Effector memory CD4-positive, alpha-beta T cell (primary cell): Measurements from ENCODE around the gene MON2.

ENCODE experiments used
- DNase-seq, 3 donors: peaks; one replicate each; pipeline ENCODE4 v3.0.0-alpha.2; 2020
- H3K27ac ChIP-seq: 2 replicates; pipeline ENCODE4 v1.7.0; 2013; ENCODE audit warnings: mild to moderate bottlenecking, low read length, moderate library complexity; ENCODE audit not compliant: insufficient read depth, poor library complexity, severe bottlenecking
- H3K27me3 ChIP-seq: replicated peaks from 2 replicates; pipeline ENCODE4 v1.7.0; 2013; ENCODE audit warnings: mild to moderate bottlenecking, low read length; ENCODE audit not compliant: insufficient read depth, control insufficient read depth, poor library complexity, severe bottlenecking
- H3K36me3 ChIP-seq: 2 replicates; pipeline ENCODE4 v1.7.0; 2013; ENCODE audit warnings: mild to moderate bottlenecking, low read length, moderate library complexity; ENCODE audit not compliant: control insufficient read depth, insufficient read depth
- H3K4me1 ChIP-seq: 2 replicates; pipeline ENCODE4 v1.7.0; 2013; ENCODE audit warnings: low read length, mild to moderate bottlenecking; ENCODE audit not compliant: control insufficient read depth, insufficient read depth, poor library complexity, severe bottlenecking
- H3K4me3 ChIP-seq: 2 replicates; pipeline ENCODE4 v1.7.0; 2013; ENCODE audit warnings: low read length, low read depth, mild to moderate bottlenecking; ENCODE audit not compliant: insufficient read depth, poor library complexity, severe bottlenecking
- H3K9me3 ChIP-seq: 2 replicates; pipeline ENCODE4 v1.7.0; 2013; ENCODE audit warnings: mild to moderate bottlenecking, low read length, moderate library complexity; ENCODE audit not compliant: control insufficient read depth

MON2 gene

DNA sequence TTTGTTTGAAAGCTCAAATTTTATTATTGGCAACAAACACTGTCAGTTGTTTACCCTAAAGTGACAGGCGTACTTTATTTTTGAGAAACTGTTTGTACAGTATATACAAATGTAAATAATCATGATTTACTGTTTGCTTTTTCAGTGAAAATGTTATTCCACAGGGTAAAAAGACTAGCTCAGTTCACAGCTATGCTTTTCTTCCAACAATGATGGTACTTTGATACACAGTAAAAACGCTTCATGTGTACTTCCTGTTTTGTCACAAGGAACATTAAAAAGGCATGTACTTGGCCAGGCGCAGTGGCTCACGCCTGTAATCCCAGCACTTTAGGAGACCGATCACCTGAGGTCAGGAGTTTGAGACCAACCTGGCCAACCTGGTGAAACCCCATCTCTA, 53.7 kb downstream of the MON2 start:
- Histone ChIP-seq H3K36me3 (peaks cover 3% of the 10 kb centered on the region), H3K4me3 (no peak overlapping the region), H3K27ac (no peak overlapping the region), H3K4me1 (no peaks in the 10 kb centered on the region), H3K27me3 (no peaks in the 10 kb centered on the region), H3K9me3 (no peaks in the 10 kb centered on the region)
- DNase-seq: no peak

DNA sequence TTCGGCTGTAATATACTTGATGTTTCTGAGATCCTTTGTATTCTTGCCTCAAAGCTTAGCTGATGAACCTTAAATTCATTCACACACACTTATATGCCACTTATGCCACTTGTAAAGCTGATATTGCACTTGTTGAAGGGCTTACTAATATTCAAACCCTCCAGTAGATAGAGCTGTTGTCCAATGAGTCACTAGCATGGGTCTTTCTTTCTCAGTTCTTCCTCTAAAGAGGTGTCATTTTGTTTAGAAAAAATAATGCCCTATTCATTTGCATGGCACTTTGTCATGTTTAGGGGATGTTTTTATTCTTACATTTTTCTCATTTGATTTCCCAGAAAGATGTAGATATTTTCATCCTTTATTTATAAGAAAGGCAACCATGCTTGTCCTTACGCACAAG, 56.4 kb downstream of the MON2 start:
- H3K4me3 ChIP-seq: no peak overlapping the region
- DNase-seq: no peak
- H3K36me3 ChIP-seq: peaks cover 3% of the 10 kb centered on the region
- no peaks in the 10 kb centered on the region for H3K9me3 ChIP-seq
- H3K4me1 ChIP-seq: no peaks in the 10 kb centered on the region
- H3K27me3 ChIP-seq: no peaks in the 10 kb centered on the region
- H3K27ac ChIP-seq: no peak overlapping the region

DNA sequence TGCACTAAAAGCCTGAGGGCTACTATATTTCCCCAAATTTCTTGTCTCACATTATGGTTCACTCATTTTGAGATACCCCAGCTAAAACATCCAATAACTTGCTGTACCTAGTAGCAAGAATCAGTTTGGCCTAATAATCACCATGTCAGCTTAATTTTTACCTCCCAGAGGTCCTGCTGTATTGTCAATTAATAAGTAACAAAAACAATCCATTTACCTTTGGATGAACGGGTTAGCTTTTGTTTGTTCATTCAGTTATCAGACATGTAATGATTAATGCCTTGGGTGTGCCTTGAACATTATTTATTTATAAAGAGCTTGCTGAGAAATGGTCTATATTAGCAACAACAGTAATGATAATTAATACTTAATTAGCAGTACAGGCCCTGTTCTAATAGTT, 57.0 kb downstream of the MON2 start:
- no peaks in the 10 kb centered on the region for H3K4me1 ChIP-seq
- H3K9me3 ChIP-seq: no peaks in the 10 kb centered on the region
- no peak for DNase-seq
- no peak overlapping the region for H3K4me3 ChIP-seq
- no peak overlapping the region for H3K27ac ChIP-seq
- peaks cover 3% of the 10 kb centered on the region for H3K36me3 ChIP-seq
- no peaks in the 10 kb centered on the region for H3K27me3 ChIP-seq

DNA sequence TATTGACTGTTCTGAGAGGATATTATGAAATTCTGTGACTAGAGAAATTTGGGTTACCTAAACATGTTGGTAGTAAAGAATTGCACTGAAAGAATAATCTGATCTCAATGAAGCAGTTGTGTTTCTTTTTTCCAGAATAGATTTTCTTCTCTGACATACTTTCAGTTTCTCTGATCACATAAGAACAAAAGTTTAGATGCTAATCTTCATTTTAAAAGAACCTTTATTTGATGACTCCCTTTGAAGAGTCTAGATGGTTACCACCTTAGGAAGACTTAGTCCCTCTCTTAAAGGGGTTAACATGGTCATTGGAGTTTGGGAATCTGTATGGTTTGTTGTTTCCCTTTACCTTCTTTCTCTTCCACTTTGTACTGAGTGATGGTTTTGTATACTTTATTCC, 58.6 kb downstream of the MON2 start:
- H3K27me3 ChIP-seq: no peaks in the 10 kb centered on the region
- no peaks in the 10 kb centered on the region for H3K36me3 ChIP-seq
- H3K4me1 ChIP-seq: no peaks in the 10 kb centered on the region
- no peak overlapping the region for H3K27ac ChIP-seq
- H3K9me3 ChIP-seq: no peaks in the 10 kb centered on the region
- no peak overlapping the region for H3K4me3 ChIP-seq
- DNase-seq: no peak

DNA sequence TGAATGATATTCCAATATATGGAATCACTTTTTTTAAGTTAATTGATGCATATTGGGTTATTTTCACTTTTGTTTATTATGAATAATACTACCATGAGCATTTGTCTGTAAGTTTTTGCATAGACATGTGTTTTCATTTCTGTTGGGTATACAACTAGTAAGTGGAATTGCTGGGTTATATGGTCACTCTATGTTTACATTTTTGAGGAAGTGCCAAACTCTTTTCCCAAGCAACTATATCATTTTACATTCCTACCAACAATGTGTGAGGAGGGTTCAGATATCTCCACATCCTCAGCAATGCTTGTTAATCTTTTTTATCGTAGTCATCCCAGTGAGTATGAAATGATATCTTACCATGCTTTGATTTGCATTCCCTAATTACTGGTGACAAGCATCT, 64.0 kb downstream of the MON2 start:
- Histone ChIP-seq H3K27ac (no peak overlapping the region), H3K9me3 (no peaks in the 10 kb centered on the region), H3K27me3 (no peaks in the 10 kb centered on the region), H3K36me3 (peaks cover 23% of the 10 kb centered on the region), H3K4me1 (no peaks in the 10 kb centered on the region), H3K4me3 (no peak overlapping the region)
- DNase-seq: no peak

DNA sequence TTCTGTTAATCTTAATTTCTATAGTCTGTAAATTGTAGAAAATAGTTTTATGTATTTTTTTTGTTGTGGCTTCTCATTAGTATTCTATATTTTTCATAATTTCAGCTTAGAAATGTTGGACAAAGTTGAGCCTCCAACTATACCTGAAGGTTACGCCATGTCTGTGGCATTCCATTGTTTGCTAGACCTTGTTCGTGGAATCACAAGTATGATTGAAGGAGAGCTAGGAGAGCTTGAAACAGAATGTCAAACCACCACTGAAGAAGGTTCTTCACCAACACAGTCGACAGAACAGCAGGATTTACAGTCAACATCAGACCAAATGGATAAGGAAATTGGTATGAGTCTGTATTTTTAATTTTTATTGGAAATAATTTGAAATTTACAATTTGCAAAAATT, 65.7 kb downstream of the MON2 start:
- no peak for DNase-seq
- peaks cover 36% of the 10 kb centered on the region for H3K36me3 ChIP-seq
- H3K27me3 ChIP-seq: no peaks in the 10 kb centered on the region
- no peak overlapping the region for H3K27ac ChIP-seq
- H3K4me3 ChIP-seq: no peak overlapping the region
- H3K9me3 ChIP-seq: no peaks in the 10 kb centered on the region
- no peaks in the 10 kb centered on the region for H3K4me1 ChIP-seq

DNA sequence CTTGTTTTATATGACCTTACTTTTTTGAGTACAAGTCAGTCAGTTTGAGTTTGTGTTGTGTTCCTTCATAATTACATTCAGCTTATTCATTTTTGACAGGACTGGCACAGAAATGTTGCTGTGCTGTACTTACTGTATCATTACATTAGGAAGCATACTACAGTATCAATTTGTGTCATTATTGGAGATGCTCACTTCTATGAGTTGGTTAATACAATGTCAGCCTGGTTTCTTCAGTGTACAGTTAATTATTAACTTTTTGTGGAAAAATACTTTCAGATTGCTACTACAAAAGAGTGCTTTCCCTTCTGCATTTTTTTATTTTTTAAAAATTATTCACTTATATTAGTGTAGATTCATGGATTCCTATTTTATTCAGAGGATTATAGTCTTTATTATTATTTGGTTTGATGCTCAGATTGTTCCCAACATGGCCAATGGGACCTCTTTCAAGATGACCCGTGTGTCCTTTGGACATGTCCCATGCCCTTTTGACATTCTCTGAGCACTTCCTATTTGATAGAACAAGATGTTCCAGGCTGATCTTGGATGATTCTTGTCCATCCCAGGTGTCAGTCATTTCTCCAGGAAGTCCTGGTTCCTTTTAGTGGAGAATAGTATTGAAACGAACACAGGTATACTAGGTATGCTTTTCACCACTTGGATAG, 66.6 kb downstream of the MON2 start:
- Histone ChIP-seq H3K27me3 (no peaks in the 10 kb centered on the region), H3K9me3 (no peaks in the 10 kb centered on the region), H3K36me3 (peaks cover 45% of the 10 kb centered on the region), H3K4me3 (no peak overlapping the region), H3K4me1 (no peaks in the 10 kb centered on the region), H3K27ac (no peak overlapping the region)
- DNase-seq: no peak

DNA sequence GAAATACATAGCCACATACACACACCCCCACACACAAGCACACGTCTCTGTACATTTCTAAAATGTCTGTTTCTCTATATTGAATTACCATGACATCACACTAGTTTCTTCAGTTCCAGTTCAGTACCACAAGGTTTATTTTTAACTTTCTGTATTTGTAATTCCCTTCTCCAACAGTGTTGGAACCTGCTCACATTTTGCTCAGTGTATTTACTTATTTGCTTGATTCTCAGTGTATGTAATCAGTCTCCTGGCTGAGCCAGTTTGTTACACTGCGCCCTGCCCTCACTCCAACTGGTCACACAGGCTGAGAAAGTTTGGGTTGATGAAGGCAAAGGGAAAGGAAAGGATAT, 67.1 kb downstream of the MON2 start:
- H3K9me3 ChIP-seq: no peaks in the 10 kb centered on the region
- H3K4me3 ChIP-seq: no peak overlapping the region
- DNase-seq: no peak
- H3K36me3 ChIP-seq: peaks cover 48% of the 10 kb centered on the region
- no peaks in the 10 kb centered on the region for H3K4me1 ChIP-seq
- H3K27me3 ChIP-seq: no peaks in the 10 kb centered on the region
- no peak overlapping the region for H3K27ac ChIP-seq

DNA sequence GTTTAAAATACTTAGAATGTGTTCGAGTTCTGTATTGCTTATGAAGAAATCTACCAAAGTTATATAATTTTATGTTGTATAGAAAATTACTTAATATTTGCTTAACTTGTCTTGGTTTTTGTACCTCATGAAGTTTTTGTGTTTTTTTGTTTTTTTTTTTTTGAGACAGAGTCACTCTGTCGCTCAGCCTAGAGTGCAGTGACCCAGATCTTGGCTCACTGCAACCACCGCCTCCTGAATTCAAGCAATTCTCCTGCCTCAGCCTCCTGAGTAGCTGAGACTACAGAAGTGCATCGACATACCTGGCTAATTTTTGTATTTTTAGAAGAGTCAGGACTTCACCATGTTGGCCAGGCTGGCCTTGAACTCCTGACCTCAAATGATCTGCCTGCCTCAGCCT, 69.9 kb downstream of the MON2 start:
- no peak overlapping the region for H3K4me3 ChIP-seq
- H3K9me3 ChIP-seq: no peaks in the 10 kb centered on the region
- H3K4me1 ChIP-seq: no peaks in the 10 kb centered on the region
- no peaks in the 10 kb centered on the region for H3K27me3 ChIP-seq
- no peak for DNase-seq
- peaks cover 48% of the 10 kb centered on the region for H3K36me3 ChIP-seq
- no peak overlapping the region for H3K27ac ChIP-seq

DNA sequence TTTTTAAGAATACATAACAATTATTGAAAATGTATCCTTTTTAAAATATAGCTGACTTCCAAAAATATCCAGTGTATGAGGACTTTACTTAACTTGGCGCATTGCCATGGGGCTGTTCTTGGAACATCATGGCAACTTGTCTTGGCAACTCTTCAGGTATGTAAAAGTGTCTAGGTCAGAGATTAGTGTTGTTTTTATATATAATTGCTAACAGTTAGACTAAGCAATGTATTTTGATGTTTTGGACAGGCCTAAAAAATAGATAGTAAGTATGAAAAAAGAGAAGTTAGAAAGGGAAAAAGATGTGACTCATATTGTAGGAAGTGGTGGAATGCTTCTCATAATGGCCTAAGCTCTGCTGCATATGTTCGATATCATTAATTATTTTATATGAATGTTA, 70.9 kb downstream of the MON2 start:
- no peak overlapping the region for H3K27ac ChIP-seq
- H3K27me3 ChIP-seq: no peaks in the 10 kb centered on the region
- no peaks in the 10 kb centered on the region for H3K9me3 ChIP-seq
- DNase-seq: no peak
- H3K36me3 ChIP-seq: peaks cover 45% of the 10 kb centered on the region
- H3K4me1 ChIP-seq: no peaks in the 10 kb centered on the region
- H3K4me3 ChIP-seq: no peak overlapping the region

DNA sequence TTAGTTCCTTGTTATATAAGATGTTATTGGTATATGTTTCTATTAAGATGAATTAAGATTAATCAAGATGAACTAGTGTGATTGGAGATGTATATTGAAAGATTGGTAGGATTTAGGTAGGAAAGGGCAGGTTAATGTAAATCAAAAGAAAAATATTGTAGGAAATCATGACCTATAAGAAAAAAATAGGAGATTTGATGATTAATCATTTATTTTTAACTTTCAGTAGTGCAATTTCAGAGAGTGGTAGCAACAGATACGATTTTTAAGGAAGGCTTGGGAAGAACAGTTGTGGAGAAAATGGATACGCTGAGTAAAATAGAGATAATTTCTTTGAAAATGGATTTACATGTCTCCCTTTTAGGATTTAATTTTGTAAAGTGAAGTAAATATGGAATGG, 73.7 kb downstream of the MON2 start:
- H3K4me1 ChIP-seq: no peaks in the 10 kb centered on the region
- peaks cover 32% of the 10 kb centered on the region for H3K36me3 ChIP-seq
- no peak overlapping the region for H3K4me3 ChIP-seq
- H3K27me3 ChIP-seq: no peaks in the 10 kb centered on the region
- no peak for DNase-seq
- H3K9me3 ChIP-seq: no peaks in the 10 kb centered on the region
- H3K27ac ChIP-seq: no peak overlapping the region
